WTC11 (cell line): ENCODE measurements around the gene MRPL37. TPM values are rescaled to one million over a fixed set of nuclear protein-coding genes. Genes with fewer than 3 reads are reported as not detected.

ENCODE experiments used
- ATAC-seq: fragments of 200-7000 bp; cut with Tn5 transposase; 2 replicates; pipeline ENCODE4 v1.10.0; 2021; ENCODE audit warnings: mild to moderate bottlenecking, moderate library complexity
- CTCF ChIA-PET: fragments of 300-600 bp; sonication (Branson Sonifier 250); formaldehyde crosslinking; loops from one replicate; lab custom pipeline; 2021; ENCODE audit warnings: antibody characterized with exemption; lab: Charles Lee
- POLR2A ChIA-PET: fragments of 350-600 bp; sonication (Branson Sonifier 250); formaldehyde crosslinking; loops from one replicate; lab custom pipeline; 2021; ENCODE audit warnings: antibody characterized with exemption; lab: Charles Lee
- DNase-seq: peaks from one replicate; pipeline ENCODE4 v3.0.0; 2021; ENCODE audit warnings: low spot score
- H3K27ac Mint-ChIP-seq: 2 replicates; pipeline ENCODE4 v1.8.0; 2021; ENCODE audit warnings: mixed read lengths
- H3K27me3 Mint-ChIP-seq: 2 replicates; pipeline ENCODE4 v1.8.0; 2021; ENCODE audit warnings: low read depth, mild to moderate bottlenecking, moderate library complexity, mixed read lengths
- H3K36me3 Mint-ChIP-seq: 2 replicates; pipeline ENCODE4 v1.8.0; 2021; ENCODE audit warnings: mixed read lengths
- H3K4me1 Mint-ChIP-seq: 2 replicates; pipeline ENCODE4 v1.8.0; 2022; ENCODE audit warnings: mixed read lengths
- H3K4me3 Mint-ChIP-seq: 2 replicates; pipeline ENCODE4 v1.8.0; 2021; ENCODE audit warnings: mild to moderate bottlenecking, moderate library complexity, mixed read lengths
- H3K9me3 Mint-ChIP-seq: 2 replicates; pipeline ENCODE4 v1.8.0; 2021; ENCODE audit warnings: mixed read lengths
- ESRRA ChIP-seq: sonication (generic); formaldehyde crosslinking; IDR thresholded peaks from 2 replicates; pipeline ENCODE4 v1.8.1; 2022; ENCODE audit warnings: mild to moderate bottlenecking, missing genetic modification reagents, borderline replicate concordance
- HMGA2 ChIP-seq: fragments of 250-450 bp; sonication (Bioruptor Pico); IDR thresholded peaks from 2 replicates; pipeline ENCODE4 v1.4.0; 2021; ENCODE audit warnings: mild to moderate bottlenecking, moderate library complexity
- IRF2 ChIP-seq: sonication (generic); formaldehyde crosslinking; IDR thresholded peaks from 2 replicates; pipeline ENCODE4 v1.8.0; 2022; ENCODE audit warnings: low read depth, missing genetic modification reagents, borderline replicate concordance
- NFATC4 ChIP-seq: fragments of 250-450 bp; sonication (Bioruptor Pico); IDR thresholded peaks from 2 replicates; pipeline ENCODE4 v1.9.0; 2021; ENCODE audit warnings: mild to moderate bottlenecking
- NR1H2 ChIP-seq: sonication (generic); formaldehyde crosslinking; IDR thresholded peaks from 2 replicates; pipeline ENCODE4 v1.9.0; 2021; ENCODE audit warnings: mild to moderate bottlenecking, moderate library complexity, missing genetic modification reagents
- RELA ChIP-seq: sonication (generic); formaldehyde crosslinking; IDR thresholded peaks from 2 replicates; pipeline ENCODE4 v1.8.1; 2022; ENCODE audit warnings: missing genetic modification reagents, mild to moderate bottlenecking, borderline replicate concordance
- SMAD3 ChIP-seq: sonication (generic); formaldehyde crosslinking; IDR thresholded peaks from 2 replicates; pipeline ENCODE4 v1.8.0; 2022; ENCODE audit warnings: missing genetic modification reagents, mild to moderate bottlenecking, borderline replicate concordance
- SMAD4 ChIP-seq: sonication (generic); formaldehyde crosslinking; IDR thresholded peaks from 2 replicates; pipeline ENCODE4 v1.8.0; 2022; ENCODE audit warnings: mild to moderate bottlenecking, missing genetic modification reagents
- TCF7 ChIP-seq: sonication (generic); formaldehyde crosslinking; IDR thresholded peaks from 2 replicates; pipeline ENCODE4 v1.8.0; 2022; ENCODE audit warnings: mild to moderate bottlenecking, low read depth, missing genetic modification reagents, moderate library complexity
- ZNF512 ChIP-seq: sonication (generic); formaldehyde crosslinking; IDR thresholded peaks from 2 replicates; pipeline ENCODE4 v1.8.1; 2022; ENCODE audit warnings: missing genetic modification reagents, borderline replicate concordance
- ZNF532 ChIP-seq: fragments of 250-450 bp; sonication (Bioruptor Pico); IDR thresholded peaks from 2 replicates; pipeline ENCODE4 v1.9.0; 2021; ENCODE audit warnings: mild to moderate bottlenecking, borderline replicate concordance
- total RNA-seq: library from RNA; stranded (reverse); gene quantifications from 3 replicates; pipeline ENCODE4 v1.2.3, GENCODE V29; 2021
- TF ChIP-seq, protein P1 (sequence below): fragments of 250-450 bp; sonication (Bioruptor Pico); IDR thresholded peaks from 2 replicates; pipeline ENCODE4 v1.9.0; 2021; ENCODE audit warnings: mild to moderate bottlenecking
- TF ChIP-seq, protein P2 (sequence below): sonication (generic); formaldehyde crosslinking; IDR thresholded peaks from 2 replicates; pipeline ENCODE4 v1.8.0; 2022; ENCODE audit warnings: mild to moderate bottlenecking, missing genetic modification reagents

The MRPL37 gene
- total RNA-seq, 1 experiment from 2014 or later, result 143 TPM

DNA sequence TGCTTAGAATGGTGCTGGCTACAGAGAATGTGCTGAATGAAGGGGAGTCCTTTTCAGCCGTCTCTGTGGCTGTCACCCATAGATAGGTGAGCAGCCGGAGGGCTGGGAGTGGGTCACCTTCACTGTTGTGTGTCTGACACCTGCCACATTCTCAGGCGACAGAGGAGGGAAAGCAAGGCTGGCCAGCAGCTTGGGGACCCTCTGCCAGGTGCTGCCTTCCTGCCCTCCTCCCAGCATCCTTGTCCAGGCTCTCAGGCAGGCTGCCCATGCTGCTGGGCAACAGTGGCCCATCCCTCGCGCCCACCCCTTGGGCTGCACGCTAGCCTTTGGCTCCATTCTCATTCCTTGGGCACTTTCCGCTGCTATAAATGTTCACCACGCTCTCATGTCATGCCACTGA, 22.2 kb upstream of the MRPL37 start (continued):
- TF ChIP-seq ZNF512 (CRISPR knock-in tag), result no peak
- TF ChIP-seq, all 79 proteins: peak for 0

GRCh38 chr1:54178296-54179070, 21.5 kb upstream of the MRPL37 start:
- peaks cover 4% of the 10 kb centered on the region for H3K4me1 Mint-ChIP-seq
- no peaks in the 10 kb centered on the region for H3K36me3 Mint-ChIP-seq
- no peak for DNase-seq
- H3K27ac Mint-ChIP-seq, result no peak overlapping the region
- CTCF ChIA-PET, result interaction anchor here (0.6 to 1.3 kb wide), 5 partner anchors 13 to 57 kb away, joined by 3 to 4 read pairs (median 3); no protein-coding TSS in a partner anchor
- H3K27me3 Mint-ChIP-seq, result no peaks in the 10 kb centered on the region
- POLR2A ChIA-PET, result no interaction called here
- ATAC-seq, result no peak
- TF ChIP-seq, protein P1, sequence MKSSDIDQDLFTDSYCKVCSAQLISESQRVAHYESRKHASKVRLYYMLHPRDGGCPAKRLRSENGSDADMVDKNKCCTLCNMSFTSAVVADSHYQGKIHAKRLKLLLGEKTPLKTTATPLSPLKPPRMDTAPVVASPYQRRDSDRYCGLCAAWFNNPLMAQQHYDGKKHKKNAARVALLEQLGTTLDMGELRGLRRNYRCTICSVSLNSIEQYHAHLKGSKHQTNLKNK, result no peak
- TF ChIP-seq, protein P2, sequence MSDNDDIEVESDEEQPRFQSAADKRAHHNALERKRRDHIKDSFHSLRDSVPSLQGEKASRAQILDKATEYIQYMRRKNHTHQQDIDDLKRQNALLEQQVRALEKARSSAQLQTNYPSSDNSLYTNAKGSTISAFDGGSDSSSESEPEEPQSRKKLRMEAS, result no peak
- TF ChIP-seq TCF7 (CRISPR knock-in tag) (no peak), IRF2 (no peak), NR1H2 (CRISPR knock-in tag) (no peak), SMAD3 (CRISPR knock-in tag) (no peak), ESRRA (no peak)
- no peak overlapping the region for H3K4me3 Mint-ChIP-seq
- no peaks in the 10 kb centered on the region for H3K9me3 Mint-ChIP-seq

- Mint-ChIP-seq H3K27me3 (no peaks in the 10 kb centered on the region), H3K36me3 (peaks cover 3% of the 10 kb centered on the region), H3K4me1 (peaks cover 4% of the 10 kb centered on the region), H3K27ac (no peak overlapping the region), H3K4me3 (no peak overlapping the region), H3K9me3 (no peaks in the 10 kb centered on the region)
- CTCF ChIA-PET, result interaction anchor here (0.6 to 2.8 kb wide), 33 partner anchors 8 to 620 kb away, joined by 3 to 25 read pairs (median 4); partner anchors contain the start of genes CYB5RL, IFT25, MRPL37 and TTC22
- no peak for DNase-seq
- ATAC-seq, result no peak
- POLR2A ChIA-PET, result interaction anchor here (0.8 kb wide), 1 partner anchor 34 kb away, joined by 3 read pairs; no protein-coding TSS in a partner anchor
- TF ChIP-seq TCF7 (CRISPR knock-in tag) (no peak), SMAD4 (no peak), SMAD3 (CRISPR knock-in tag) (no peak)
These were observed 19.1 kb upstream of the MRPL37 start for GRCh38 chr1:54180701-54181360.

DNA sequence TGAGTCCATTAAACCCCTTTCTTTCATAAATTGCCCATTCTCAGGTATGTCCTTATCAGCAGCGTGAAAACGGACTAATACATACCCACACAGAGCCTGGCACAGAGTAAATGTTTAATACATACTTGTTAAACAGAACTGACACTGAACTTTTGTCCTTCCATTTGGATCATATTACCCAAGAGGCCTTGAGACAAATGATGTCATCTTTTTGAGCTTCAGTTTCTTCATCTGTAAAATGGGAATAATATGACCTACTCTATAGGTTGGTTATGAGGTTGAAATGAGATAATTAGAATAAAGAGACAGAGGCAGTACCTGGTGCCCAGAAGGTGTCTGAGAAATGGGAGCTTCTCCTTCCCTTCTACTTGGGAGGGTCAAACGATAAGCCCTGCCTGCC, 13.9 kb upstream of the MRPL37 start:
- no peaks in the 10 kb centered on the region for H3K27me3 Mint-ChIP-seq
- no peak for ATAC-seq
- H3K9me3 Mint-ChIP-seq, result no peaks in the 10 kb centered on the region
- H3K27ac Mint-ChIP-seq, result no peak overlapping the region
- TF ChIP-seq RELA (CRISPR knock-in tag) (no peak), NFATC4 (CRISPR knock-in tag) (no peak), HMGA2 (CRISPR knock-in tag) (no peak), ZNF512 (CRISPR knock-in tag) (no peak), ZNF532 (no peak)
- H3K4me3 Mint-ChIP-seq, result no peak overlapping the region
- ChIA-PET POLR2A (interaction anchor here (0.6 kb wide), 1 partner anchor 12 kb away, joined by 3 read pairs; no protein-coding TSS in a partner anchor), CTCF (no interaction called here)
- no peak for DNase-seq
- H3K4me1 Mint-ChIP-seq, result peaks cover 4% of the 10 kb centered on the region
- H3K36me3 Mint-ChIP-seq, result peaks cover 14% of the 10 kb centered on the region
